ENCODE measurements around the gene HSF4. TPM values are rescaled to one million over a fixed set of nuclear protein-coding genes. Genes with fewer than 3 reads are reported as not detected.

The HSF4 gene
- total RNA-seq, 5 donors from 2014 or later (not counting 1 experiment from before 2014, with no cell fraction given) = 22.3 to 66.3 (median 39.1) TPM

DNA sequence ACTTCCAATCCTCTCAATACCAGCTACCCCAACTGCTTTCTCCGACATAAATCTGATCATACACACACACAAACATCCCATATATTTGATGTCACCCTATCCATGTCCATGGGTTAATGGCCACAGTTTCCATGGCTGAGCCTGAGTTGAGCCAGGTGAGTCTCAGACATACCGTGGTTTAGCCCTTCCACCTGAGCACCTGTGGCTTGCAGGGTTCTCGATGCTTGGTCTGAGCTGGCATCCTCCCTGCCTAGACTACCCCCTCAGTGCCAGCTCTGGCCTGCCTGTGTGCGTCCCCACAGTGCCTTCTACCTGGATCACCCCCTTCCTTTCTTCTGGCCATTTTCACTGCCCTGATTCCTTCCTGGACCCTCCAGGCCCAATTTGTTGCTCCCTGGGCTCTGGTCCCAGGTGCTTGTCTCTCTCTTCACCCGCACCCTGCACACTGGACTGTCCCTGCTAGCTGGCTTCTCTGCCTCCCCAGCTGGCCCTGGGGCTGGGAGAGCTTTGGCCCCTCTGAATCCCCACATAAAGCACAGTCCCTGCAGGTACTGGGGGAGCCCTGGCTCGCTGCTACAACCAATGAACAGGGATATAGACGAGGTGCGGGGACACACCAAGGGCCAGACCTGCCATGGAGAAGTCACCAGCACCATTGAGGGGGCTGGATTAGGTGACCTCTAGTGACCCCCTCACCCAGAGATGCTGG lies 41.7 kb downstream of the HSF4 start:
- Histone ChIP-seq H3K4me1 (ENCODE audit: control insufficient read depth in 1 of 2, extremely low read depth in 1 of 2, insufficient read depth in 2 of 2, low read length in 2 of 2) (no peaks in the 10 kb centered on the region), H3K27me3 (replicated peaks in 1 of 2; ENCODE audit: control insufficient read depth in 2 of 2, extremely low read depth in 1 of 2, insufficient read depth in 2 of 2, low read length in 1 of 2) (no peaks in the 10 kb centered on the region), H3K4me3 (ENCODE audit: control insufficient read depth in 1 of 2, extremely low read depth in 1 of 2, low read length in 1 of 2) (no peak overlapping the region), H3K9me3 (no peaks in the 10 kb centered on the region), H3K36me3 (ENCODE audit: control insufficient read depth in 2 of 2, extremely low read depth in 1 of 2, insufficient read depth in 1 of 2, low read length in 1 of 2) (peaks cover 21 to 27% of the 10 kb centered on the region in 2 donors), H3K27ac (ENCODE audit: low read length) (no peak overlapping the region)
- ChIA-PET POLR2A (no interaction called here), CTCF (no interaction called here)
- no peak for ATAC-seq (replicated peaks in 1 of 4)
- peaks cover 0 to 8% (median 0%) of the 10 kb centered on the region in 3 donors for H3K4me1 Mint-ChIP-seq
- H3K9me3 Mint-ChIP-seq = no peaks in the 10 kb centered on the region
- WGBS (ENCODE audit: insufficient coverage) = 93% methylated on average over 8 of the region's 8 CpGs
- no peak overlapping the region for H3K4me3 Mint-ChIP-seq
- no peak for DNase-seq
- peaks cover 4% of the 10 kb centered on the region for H3K36me3 Mint-ChIP-seq
- peak overlapping the region in 1 of 2 donors; percentile 5 for H3K27ac Mint-ChIP-seq
- H3K27me3 Mint-ChIP-seq = no peaks in the 10 kb centered on the region

DNA sequence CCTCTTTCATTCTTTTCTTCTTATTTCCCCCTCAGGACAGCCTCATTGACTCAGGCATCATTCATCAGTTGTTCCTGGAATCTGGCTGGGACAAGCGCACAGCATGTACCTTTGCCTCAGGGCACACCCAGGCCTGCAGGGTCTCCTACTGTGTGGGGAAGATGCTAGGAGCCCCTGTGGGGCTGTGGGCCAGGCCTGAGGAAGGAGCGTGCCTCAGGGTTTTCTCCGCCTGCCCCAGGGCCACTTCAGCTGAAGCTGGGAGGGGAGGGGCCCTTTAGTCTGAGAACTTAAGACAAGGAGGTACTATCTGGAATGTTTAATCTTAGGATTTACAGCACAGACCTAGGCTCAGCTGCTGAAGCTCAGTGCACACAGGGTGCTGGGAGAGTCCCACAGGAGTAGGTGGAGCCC lies 42.3 kb downstream of the HSF4 start:
- no peaks in the 10 kb centered on the region for H3K27me3 Mint-ChIP-seq
- peak overlapping the region in 1 of 2 donors; percentile 39 for H3K27ac Mint-ChIP-seq
- no peaks in the 10 kb centered on the region for H3K27me3 ChIP-seq (replicated peaks in 1 of 2; ENCODE audit: control insufficient read depth in 2 of 2, extremely low read depth in 1 of 2, insufficient read depth in 2 of 2, low read length in 1 of 2)
- no peak for ATAC-seq (replicated peaks in 1 of 4)
- H3K4me3 ChIP-seq (ENCODE audit: control insufficient read depth in 1 of 2, extremely low read depth in 1 of 2, low read length in 1 of 2) = no peak overlapping the region
- whole genome bisulfite sequencing (ENCODE audit: insufficient coverage) = 100% methylated on average over 3 of the region's 3 CpGs
- no peak overlapping the region for H3K4me3 Mint-ChIP-seq
- no peak for DNase-seq
- no peaks in the 10 kb centered on the region for H3K4me1 ChIP-seq (ENCODE audit: control insufficient read depth in 1 of 2, extremely low read depth in 1 of 2, insufficient read depth in 2 of 2, low read length in 2 of 2)
- no peaks in the 10 kb centered on the region for H3K9me3 Mint-ChIP-seq
- CTCF ChIA-PET = no interaction called here
- H3K36me3 ChIP-seq (ENCODE audit: control insufficient read depth in 2 of 2, extremely low read depth in 1 of 2, insufficient read depth in 1 of 2, low read length in 1 of 2) = peaks cover 16 to 28% of the 10 kb centered on the region in 2 donors
- no peaks in the 10 kb centered on the region for H3K9me3 ChIP-seq
- H3K36me3 Mint-ChIP-seq = peaks cover 7% of the 10 kb centered on the region
- no peak overlapping the region for H3K27ac ChIP-seq (ENCODE audit: low read length)
- H3K4me1 Mint-ChIP-seq = peaks cover 0 to 8% (median 0%) of the 10 kb centered on the region in 3 donors
- POLR2A ChIA-PET = no interaction called here

- ChIA-PET POLR2A (no interaction called here), CTCF (no interaction called here)
- Mint-ChIP-seq H3K27ac (no peak overlapping the region), H3K9me3 (no peaks in the 10 kb centered on the region), H3K4me1 (peaks cover 0 to 8% (median 0%) of the 10 kb centered on the region in 3 donors), H3K36me3 (peaks cover 8% of the 10 kb centered on the region), H3K27me3 (no peaks in the 10 kb centered on the region), H3K4me3 (no peak overlapping the region)
- ATAC-seq (replicated peaks in 1 of 4) (no peak), DNase-seq (no peak)
- Histone ChIP-seq H3K4me1 (ENCODE audit: control insufficient read depth in 1 of 2, extremely low read depth in 1 of 2, insufficient read depth in 2 of 2, low read length in 2 of 2) (no peaks in the 10 kb centered on the region), H3K4me3 (ENCODE audit: control insufficient read depth in 1 of 2, extremely low read depth in 1 of 2, low read length in 1 of 2) (no peak overlapping the region), H3K27ac (ENCODE audit: low read length) (no peak overlapping the region), H3K36me3 (ENCODE audit: control insufficient read depth in 2 of 2, extremely low read depth in 1 of 2, insufficient read depth in 1 of 2, low read length in 1 of 2) (peaks cover 10 to 23% of the 10 kb centered on the region in 2 donors), H3K27me3 (replicated peaks in 1 of 2; ENCODE audit: control insufficient read depth in 2 of 2, extremely low read depth in 1 of 2, insufficient read depth in 2 of 2, low read length in 1 of 2) (no peaks in the 10 kb centered on the region), H3K9me3 (no peaks in the 10 kb centered on the region)
- 93% methylated on average over 21 of the region's 21 CpGs for WGBS (ENCODE audit: insufficient coverage)
These were observed 42.9 kb downstream of the HSF4 start for GRCh38 chr16:67207249-67208091.

GRCh38 chr16:67208154-67208896 lies 43.8 kb downstream of the HSF4 start:
- peaks cover 8% of the 10 kb centered on the region for H3K36me3 Mint-ChIP-seq
- no peaks in the 10 kb centered on the region for H3K9me3 ChIP-seq
- H3K4me1 Mint-ChIP-seq = peaks cover 0 to 8% (median 0%) of the 10 kb centered on the region in 3 donors
- no peak overlapping the region for H3K4me3 Mint-ChIP-seq
- H3K27ac Mint-ChIP-seq = no peak overlapping the region
- DNase-seq = no peak
- no peaks in the 10 kb centered on the region for H3K27me3 Mint-ChIP-seq
- H3K36me3 ChIP-seq (ENCODE audit: control insufficient read depth in 2 of 2, extremely low read depth in 1 of 2, insufficient read depth in 1 of 2, low read length in 1 of 2) = peaks cover 2 to 21% of the 10 kb centered on the region in 2 donors
- no peaks in the 10 kb centered on the region for H3K4me1 ChIP-seq (ENCODE audit: control insufficient read depth in 1 of 2, extremely low read depth in 1 of 2, insufficient read depth in 2 of 2, low read length in 2 of 2)
- ChIA-PET POLR2A (no interaction called here), CTCF (interaction anchor here in 1 of 2 donors (0.6 kb wide), 1 partner anchor 568 kb away, joined by 6 read pairs; no protein-coding TSS in a partner anchor)
- no peak overlapping the region for H3K4me3 ChIP-seq (ENCODE audit: control insufficient read depth in 1 of 2, extremely low read depth in 1 of 2, low read length in 1 of 2)
- no peaks in the 10 kb centered on the region for H3K27me3 ChIP-seq (replicated peaks in 1 of 2; ENCODE audit: control insufficient read depth in 2 of 2, extremely low read depth in 1 of 2, insufficient read depth in 2 of 2, low read length in 1 of 2)
- H3K27ac ChIP-seq (ENCODE audit: low read length) = no peak overlapping the region
- ATAC-seq (replicated peaks in 1 of 4) = no peak
- 91% methylated on average over 10 of the region's 11 CpGs for WGBS (ENCODE audit: insufficient coverage)
- no peaks in the 10 kb centered on the region for H3K9me3 Mint-ChIP-seq

- no peaks in the 10 kb centered on the region for H3K9me3 Mint-ChIP-seq
- peaks cover 0 to 13% of the 10 kb centered on the region in 2 donors for H3K36me3 ChIP-seq (ENCODE audit: control insufficient read depth in 2 of 2, extremely low read depth in 1 of 2, insufficient read depth in 1 of 2, low read length in 1 of 2)
- no peaks in the 10 kb centered on the region for H3K4me1 ChIP-seq (ENCODE audit: control insufficient read depth in 1 of 2, extremely low read depth in 1 of 2, insufficient read depth in 2 of 2, low read length in 2 of 2)
- no peak overlapping the region for H3K27ac ChIP-seq (ENCODE audit: low read length)
- ATAC-seq (replicated peaks in 1 of 4) = no peak
- no peaks in the 10 kb centered on the region for H3K9me3 ChIP-seq
- WGBS (ENCODE audit: insufficient coverage) = 97% methylated on average over 3 of the region's 8 CpGs
- H3K4me3 ChIP-seq (ENCODE audit: control insufficient read depth in 1 of 2, extremely low read depth in 1 of 2, low read length in 1 of 2) = no peak overlapping the region
- no peak for DNase-seq
- H3K36me3 Mint-ChIP-seq = peaks cover 8% of the 10 kb centered on the region
- ChIA-PET CTCF (no interaction called here), POLR2A (no interaction called here)
- H3K27me3 ChIP-seq (replicated peaks in 1 of 2; ENCODE audit: control insufficient read depth in 2 of 2, extremely low read depth in 1 of 2, insufficient read depth in 2 of 2, low read length in 1 of 2) = no peaks in the 10 kb centered on the region
- peaks cover 0 to 8% (median 0%) of the 10 kb centered on the region in 3 donors for H3K4me1 Mint-ChIP-seq
- no peak overlapping the region for H3K27ac Mint-ChIP-seq
- no peaks in the 10 kb centered on the region for H3K27me3 Mint-ChIP-seq
- no peak overlapping the region for H3K4me3 Mint-ChIP-seq
These were observed 45.0 kb downstream of the HSF4 start for GRCh38 chr16:67209565-67209964.

All from T-cell (primary cell).